HepG2 (cell line): ENCODE results near the gene AOX1. TPM values are rescaled to one million over a fixed set of nuclear protein-coding genes. Genes with fewer than 3 reads are reported as not detected.
A peak's percentile ranks its signal among the peaks of the same experiment; 100 is the strongest.

Experiments used
- ELF1 ChIP-seq: sonication (generic); formaldehyde crosslinking; IDR thresholded peaks from 2 replicates; pipeline ENCODE4 v1.4.0; 2020; ENCODE audit warnings: missing genetic modification reagents
- ERF ChIP-seq: IDR thresholded peaks from 2 replicates; pipeline ENCODE4 v1.6.1; 2018; ENCODE audit warnings: missing biosample characterization, missing genetic modification reagents
- HDAC1 ChIP-seq: sonication (generic); formaldehyde crosslinking; IDR thresholded peaks from 2 replicates; pipeline ENCODE4 v1.5.1; 2020; ENCODE audit warnings: mild to moderate bottlenecking, missing genetic modification reagents
- HNRNPUL1 ChIP-seq: fragments of 200-400 bp; formaldehyde crosslinking; IDR thresholded peaks from 2 replicates; pipeline ENCODE4 v1.6.1; 2017; ENCODE audit warnings: low read depth, mild to moderate bottlenecking, low read length, moderate library complexity
- JARID2 ChIP-seq: sonication (generic); formaldehyde crosslinking; IDR thresholded peaks from 2 replicates; pipeline ENCODE4 v1.8.1; 2023; ENCODE audit warnings: missing genetic modification reagents, inconsistent platforms; ENCODE audit not compliant: insufficient replicate concordance
- MED8 ChIP-seq: sonication (generic); formaldehyde crosslinking; IDR thresholded peaks from 2 replicates; pipeline ENCODE4 v1.8.1; 2023; ENCODE audit warnings: mild to moderate bottlenecking, missing genetic modification reagents; ENCODE audit not compliant: insufficient replicate concordance
- MEIS1 ChIP-seq: sonication (generic); formaldehyde crosslinking; IDR thresholded peaks from 2 replicates; pipeline ENCODE4 v1.9.0; 2021; ENCODE audit warnings: mild to moderate bottlenecking, missing genetic modification reagents, moderate library complexity, borderline replicate concordance
- NFE2 ChIP-seq: sonication (generic); formaldehyde crosslinking; IDR thresholded peaks from 2 replicates; pipeline ENCODE4 v1.4.0; 2020; ENCODE audit warnings: missing genetic modification reagents
- TRIM24 ChIP-seq: sonication (generic); formaldehyde crosslinking; IDR thresholded peaks from 2 replicates; pipeline ENCODE4 v1.8.0; 2022; ENCODE audit warnings: mild to moderate bottlenecking, missing genetic modification reagents
- U2AF2 ChIP-seq: fragments of 200-400 bp; formaldehyde crosslinking; IDR thresholded peaks from 2 replicates; pipeline ENCODE4 v1.6.1; 2017; ENCODE audit warnings: low read depth, mild to moderate bottlenecking, low read length
- ZNF225 ChIP-seq: sonication (generic); formaldehyde crosslinking; IDR thresholded peaks from 2 replicates; pipeline ENCODE4 v1.4.0; 2020; ENCODE audit warnings: mild to moderate bottlenecking, missing genetic modification reagents
- ZNF350 ChIP-seq: sonication (generic); formaldehyde crosslinking; IDR thresholded peaks from 2 replicates; pipeline ENCODE4 v1.4.0; 2020; ENCODE audit warnings: mild to moderate bottlenecking, low read depth, missing genetic modification reagents, borderline replicate concordance
- ZNF451 ChIP-seq: sonication (generic); formaldehyde crosslinking; IDR thresholded peaks from 2 replicates; pipeline ENCODE4 v1.5.0; 2020; ENCODE audit warnings: mild to moderate bottlenecking, missing genetic modification reagents
- ZNF547 ChIP-seq: sonication (generic); formaldehyde crosslinking; IDR thresholded peaks from 2 replicates; pipeline ENCODE4 v1.5.1; 2020; ENCODE audit warnings: mild to moderate bottlenecking, missing genetic modification reagents
- ZNF678 ChIP-seq: sonication (generic); formaldehyde crosslinking; IDR thresholded peaks from 2 replicates; pipeline ENCODE4 v1.4.0; 2020; ENCODE audit warnings: mild to moderate bottlenecking, missing genetic modification reagents
- ZNF75D ChIP-seq: sonication (generic); formaldehyde crosslinking; IDR thresholded peaks from 2 replicates; pipeline ENCODE4 v1.8.1; 2023; ENCODE audit warnings: missing genetic modification reagents, mild to moderate bottlenecking, borderline replicate concordance
- ZSCAN25 ChIP-seq: sonication (generic); formaldehyde crosslinking; IDR thresholded peaks from 2 replicates; pipeline ENCODE4 v1.8.0; 2022; ENCODE audit warnings: mild to moderate bottlenecking, missing genetic modification reagents
- polyA plus RNA-seq, 8 experiments: library from polyadenylated mRNA; depleted of rRNA in 3 of 8; stranded (reverse) in 7 of 8; unstranded in 1 of 8; fragments of >200 nt; fragmentation: Illumina TruSeq in 4 of 8; extraction: Trizol in 4 of 8; gene quantifications; 2 replicates each; pipeline versions ENCODE4 v1.2.1 to v1.2.3, GENCODE V29; 2011 to 2016; ENCODE audit warnings: low read depth in 4 of 8, missing spikeins in 1 of 8, mixed read lengths in 1 of 8; ENCODE audit not compliant: insufficient read depth in 1 of 8
- total RNA-seq, 5 experiments: library from RNA; depleted of rRNA; stranded (reverse); fragments of >200 nt; fragmentation: Illumina TruSeq; extraction: Trizol; gene quantifications; 2 replicates each; pipeline ENCODE4 v1.2.3, GENCODE V29; 2016; ENCODE audit warnings: low read depth in 1 of 5
- TF ChIP-seq, protein P1 (sequence below): sonication (generic); formaldehyde crosslinking; conservative IDR thresholded peaks from 2 replicates; pipeline ENCODE4 v1.5.0; 2020; ENCODE audit warnings: missing genetic modification reagents
- TF ChIP-seq, protein P2 (sequence below): IDR thresholded peaks from 2 replicates; pipeline ENCODE4 v1.6.1; 2016; ENCODE audit warnings: missing genetic modification reagents, missing compliant biosample characterization
- TF ChIP-seq, protein P3 (sequence below): sonication (generic); formaldehyde crosslinking; IDR thresholded peaks from 2 replicates; pipeline ENCODE4 v1.4.0; 2020; ENCODE audit warnings: missing genetic modification reagents, borderline replicate concordance
- TF ChIP-seq, protein P4 (sequence below): IDR thresholded peaks from 2 replicates; pipeline ENCODE4 v1.6.1; 2016; ENCODE audit warnings: mild to moderate bottlenecking, missing biosample characterization, missing genetic modification reagents
- TF ChIP-seq, protein P5 (sequence below): sonication (generic); formaldehyde crosslinking; IDR thresholded peaks from 2 replicates; pipeline ENCODE4 v1.4.0; 2020; ENCODE audit warnings: missing genetic modification reagents, mild to moderate bottlenecking, borderline replicate concordance

Gene AOX1
- total and polyA plus RNA-seq, 2 of the 13 experiments (the other 11 are each of a cell fraction or from before 2014, with no cell fraction given): 9.2 to 18.0 TPM

DNA sequence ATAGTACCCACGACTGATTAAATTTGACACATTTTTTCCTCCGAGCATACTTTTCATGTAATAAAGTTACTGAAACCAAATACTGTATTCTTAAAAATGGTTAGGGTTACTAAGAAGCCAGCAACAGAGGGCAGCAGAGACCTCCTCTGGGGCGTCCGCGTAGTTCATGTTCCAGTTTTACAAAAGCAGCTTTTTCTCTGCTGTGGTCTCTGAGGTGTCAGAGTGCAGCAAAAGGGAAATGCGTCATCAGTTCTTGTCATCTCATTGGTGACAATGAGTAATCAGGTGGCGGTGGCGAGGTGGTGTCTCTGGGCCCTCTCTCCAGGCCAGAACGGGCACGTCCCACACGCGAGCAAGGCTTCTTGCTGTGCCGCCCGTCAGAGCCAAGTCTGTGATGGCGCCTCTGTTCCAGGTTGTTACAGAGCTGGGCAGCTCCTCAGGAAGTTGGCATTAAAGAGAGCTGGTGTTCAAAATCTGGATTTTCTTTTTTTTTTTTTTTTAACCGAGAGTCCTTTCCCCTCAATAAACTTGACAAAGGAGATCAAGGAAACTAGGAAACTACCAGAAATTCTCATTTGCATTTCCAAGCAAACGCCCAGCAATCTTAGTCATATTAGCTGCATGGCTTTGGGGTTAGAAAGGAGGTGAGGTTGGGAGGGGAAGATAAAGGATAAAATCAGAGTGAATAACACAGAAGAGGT lies 127.3 kb downstream of the AOX1 start (continued):
- no peak for TF ChIP-seq JARID2 (CRISPR knock-in tag)
- peak; percentile 49 for TF ChIP-seq MED8 (CRISPR knock-in tag)
- TF ChIP-seq ZNF547 (CRISPR knock-in tag): no peak
- TF ChIP-seq ZSCAN25 (CRISPR knock-in tag): no peak
- TF ChIP-seq, protein P1, sequence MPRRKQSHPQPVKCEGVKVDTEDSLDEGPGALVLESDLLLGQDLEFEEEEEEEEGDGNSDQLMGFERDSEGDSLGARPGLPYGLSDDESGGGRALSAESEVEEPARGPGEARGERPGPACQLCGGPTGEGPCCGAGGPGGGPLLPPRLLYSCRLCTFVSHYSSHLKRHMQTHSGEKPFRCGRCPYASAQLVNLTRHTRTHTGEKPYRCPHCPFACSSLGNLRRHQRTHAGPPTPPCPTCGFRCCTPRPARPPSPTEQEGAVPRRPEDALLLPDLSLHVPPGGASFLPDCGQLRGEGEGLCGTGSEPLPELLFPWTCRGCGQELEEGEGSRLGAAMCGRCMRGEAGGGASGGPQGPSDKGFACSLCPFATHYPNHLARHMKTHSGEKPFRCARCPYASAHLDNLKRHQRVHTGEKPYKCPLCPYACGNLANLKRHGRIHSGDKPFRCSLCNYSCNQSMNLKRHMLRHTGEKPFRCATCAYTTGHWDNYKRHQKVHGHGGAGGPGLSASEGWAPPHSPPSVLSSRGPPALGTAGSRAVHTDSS (CRISPR knock-in tag): no peak
- TF ChIP-seq, protein P2, sequence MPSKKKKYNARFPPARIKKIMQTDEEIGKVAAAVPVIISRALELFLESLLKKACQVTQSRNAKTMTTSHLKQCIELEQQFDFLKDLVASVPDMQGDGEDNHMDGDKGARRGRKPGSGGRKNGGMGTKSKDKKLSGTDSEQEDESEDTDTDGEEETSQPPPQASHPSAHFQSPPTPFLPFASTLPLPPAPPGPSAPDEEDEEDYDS (CRISPR knock-in tag): peak; percentile 80
- no peak for TF ChIP-seq ZNF75D
- no peak for TF ChIP-seq HNRNPUL1
- TF ChIP-seq U2AF2: no peak
- no peak for TF ChIP-seq NFE2 (CRISPR knock-in tag)
- TF ChIP-seq, protein P3, sequence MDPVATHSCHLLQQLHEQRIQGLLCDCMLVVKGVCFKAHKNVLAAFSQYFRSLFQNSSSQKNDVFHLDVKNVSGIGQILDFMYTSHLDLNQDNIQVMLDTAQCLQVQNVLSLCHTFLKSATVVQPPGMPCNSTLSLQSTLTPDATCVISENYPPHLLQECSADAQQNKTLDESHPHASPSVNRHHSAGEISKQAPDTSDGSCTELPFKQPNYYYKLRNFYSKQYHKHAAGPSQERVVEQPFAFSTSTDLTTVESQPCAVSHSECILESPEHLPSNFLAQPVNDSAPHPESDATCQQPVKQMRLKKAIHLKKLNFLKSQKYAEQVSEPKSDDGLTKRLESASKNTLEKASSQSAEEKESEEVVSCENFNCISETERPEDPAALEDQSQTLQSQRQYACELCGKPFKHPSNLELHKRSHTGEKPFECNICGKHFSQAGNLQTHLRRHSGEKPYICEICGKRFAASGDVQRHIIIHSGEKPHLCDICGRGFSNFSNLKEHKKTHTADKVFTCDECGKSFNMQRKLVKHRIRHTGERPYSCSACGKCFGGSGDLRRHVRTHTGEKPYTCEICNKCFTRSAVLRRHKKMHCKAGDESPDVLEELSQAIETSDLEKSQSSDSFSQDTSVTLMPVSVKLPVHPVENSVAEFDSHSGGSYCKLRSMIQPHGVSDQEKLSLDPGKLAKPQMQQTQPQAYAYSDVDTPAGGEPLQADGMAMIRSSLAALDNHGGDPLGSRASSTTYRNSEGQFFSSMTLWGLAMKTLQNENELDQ (CRISPR knock-in tag): no peak
- TF ChIP-seq ZNF451 (CRISPR knock-in tag): no peak; the same call in 1 of the 2 replicates
- no peak for TF ChIP-seq ZNF678 (CRISPR knock-in tag)
- peak; percentile 69; the same call in 1 of the 2 replicates for TF ChIP-seq ZNF225
- TF ChIP-seq, protein P4, sequence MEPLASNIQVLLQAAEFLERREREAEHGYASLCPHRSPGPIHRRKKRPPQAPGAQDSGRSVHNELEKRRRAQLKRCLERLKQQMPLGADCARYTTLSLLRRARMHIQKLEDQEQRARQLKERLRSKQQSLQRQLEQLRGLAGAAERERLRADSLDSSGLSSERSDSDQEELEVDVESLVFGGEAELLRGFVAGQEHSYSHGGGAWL (CRISPR knock-in tag): peak; percentile 75; the same call in 1 of the 2 replicates
- peak; percentile 40; the same call in 1 of the 2 replicates for TF ChIP-seq ELF1 (CRISPR knock-in tag)
- TF ChIP-seq, protein P5, sequence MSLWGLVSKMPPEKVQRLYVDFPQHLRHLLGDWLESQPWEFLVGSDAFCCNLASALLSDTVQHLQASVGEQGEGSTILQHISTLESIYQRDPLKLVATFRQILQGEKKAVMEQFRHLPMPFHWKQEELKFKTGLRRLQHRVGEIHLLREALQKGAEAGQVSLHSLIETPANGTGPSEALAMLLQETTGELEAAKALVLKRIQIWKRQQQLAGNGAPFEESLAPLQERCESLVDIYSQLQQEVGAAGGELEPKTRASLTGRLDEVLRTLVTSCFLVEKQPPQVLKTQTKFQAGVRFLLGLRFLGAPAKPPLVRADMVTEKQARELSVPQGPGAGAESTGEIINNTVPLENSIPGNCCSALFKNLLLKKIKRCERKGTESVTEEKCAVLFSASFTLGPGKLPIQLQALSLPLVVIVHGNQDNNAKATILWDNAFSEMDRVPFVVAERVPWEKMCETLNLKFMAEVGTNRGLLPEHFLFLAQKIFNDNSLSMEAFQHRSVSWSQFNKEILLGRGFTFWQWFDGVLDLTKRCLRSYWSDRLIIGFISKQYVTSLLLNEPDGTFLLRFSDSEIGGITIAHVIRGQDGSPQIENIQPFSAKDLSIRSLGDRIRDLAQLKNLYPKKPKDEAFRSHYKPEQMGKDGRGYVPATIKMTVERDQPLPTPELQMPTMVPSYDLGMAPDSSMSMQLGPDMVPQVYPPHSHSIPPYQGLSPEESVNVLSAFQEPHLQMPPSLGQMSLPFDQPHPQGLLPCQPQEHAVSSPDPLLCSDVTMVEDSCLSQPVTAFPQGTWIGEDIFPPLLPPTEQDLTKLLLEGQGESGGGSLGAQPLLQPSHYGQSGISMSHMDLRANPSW (CRISPR knock-in tag): peak; percentile 53; the same call in 1 of the 2 replicates
- peak; percentile 88 for TF ChIP-seq ZNF350 (CRISPR knock-in tag)
- no peak for TF ChIP-seq TRIM24
- TF ChIP-seq HDAC1 (CRISPR knock-in tag): peak; percentile 74
- TF ChIP-seq ERF (CRISPR knock-in tag): peak; percentile 79
- no peak for TF ChIP-seq MEIS1 (CRISPR knock-in tag)
